22Rv1 (cell line): ENCODE data around the gene EXD2.

Experiments
- CTCF ChIP-seq: fragments of 450-650 bp; IDR thresholded peaks from 2 replicates; pipeline ENCODE4 v1.5.1; 2017; ENCODE audit warnings: mild to moderate bottlenecking
- ZFX ChIP-seq: fragments of 450-650 bp; IDR thresholded peaks from 2 replicates; pipeline ENCODE4 v1.6.1; 2017; ENCODE audit warnings: antibody characterized with exemption, borderline replicate concordance

- TF ChIP-seq CTCF (no peak), ZFX (no peak)
These were observed 16.2 kb upstream of the EXD2 start for GRCh38 chr14:69175130-69175529.
